Activated CD4-positive, alpha-beta T cell treated with anti-CD3 and anti-CD28 coated beads for 36 hours (primary cell): ENCODE data around the gene NR1I2. TPM values are rescaled to one million over a fixed set of nuclear protein-coding genes. Genes with fewer than 3 reads are reported as not detected.

Source experiments
- ATAC-seq: fragments of 200-7000 bp; cut with Tn5 transposase; one replicate; pipeline ENCODE4 v1.10.0; 2021; ENCODE audit warnings: mild to moderate bottlenecking, moderate library complexity
- CTCF ChIA-PET: fragments of 350-600 bp; sonication (Branson Sonifier 250); formaldehyde crosslinking; loops from one replicate; lab custom pipeline; 2021; ENCODE audit warnings: antibody characterized with exemption; lab: Charles Lee
- POLR2A ChIA-PET: fragments of 350-600 bp; sonication (Branson Sonifier 250); formaldehyde crosslinking; loops from one replicate; lab custom pipeline; 2021; ENCODE audit warnings: antibody characterized with exemption, inconsistent platforms; lab: Charles Lee
- DNase-seq: peaks from one replicate; pipeline ENCODE4 v3.0.0-alpha.2; 2020
- H3K27ac Mint-ChIP-seq: one replicate; pipeline ENCODE4 v1.8.0; 2021; ENCODE audit warnings: mixed read lengths
- H3K27me3 Mint-ChIP-seq: one replicate; pipeline ENCODE4 v1.8.0; 2021; ENCODE audit warnings: mixed read lengths
- H3K36me3 Mint-ChIP-seq: one replicate; pipeline ENCODE4 v1.8.0; 2021; ENCODE audit warnings: low read depth, mixed read lengths
- H3K4me1 Mint-ChIP-seq: one replicate; pipeline ENCODE4 v1.8.0; 2021; ENCODE audit warnings: mixed read lengths
- H3K4me3 Mint-ChIP-seq: one replicate; pipeline ENCODE4 v1.8.0; 2021; ENCODE audit warnings: mild to moderate bottlenecking, moderate library complexity, mixed read lengths
- H3K9me3 Mint-ChIP-seq: one replicate; pipeline ENCODE4 v1.8.0; 2021; ENCODE audit warnings: low read depth, mixed read lengths
- intact Hi-C, 2 experiments: fragments of 100-400 bp; cut with DNase I in 1 of 2; cut with micrococcal nuclease in 1 of 2; formaldehyde crosslinking; loops; one replicate each; pipeline versions ENCODE4 v1.14.2 to v1.15.1; 2022 to 2024; cut with DNase I, micrococcal nuclease
- total RNA-seq, 2 experiments: library from RNA; stranded (reverse); gene quantifications; one replicate each; pipeline ENCODE4 v1.2.3, GENCODE V29; 2021

NR1I2 gene
- total RNA-seq, result under 1 TPM; 0.27 to 0.40 TPM

DNA sequence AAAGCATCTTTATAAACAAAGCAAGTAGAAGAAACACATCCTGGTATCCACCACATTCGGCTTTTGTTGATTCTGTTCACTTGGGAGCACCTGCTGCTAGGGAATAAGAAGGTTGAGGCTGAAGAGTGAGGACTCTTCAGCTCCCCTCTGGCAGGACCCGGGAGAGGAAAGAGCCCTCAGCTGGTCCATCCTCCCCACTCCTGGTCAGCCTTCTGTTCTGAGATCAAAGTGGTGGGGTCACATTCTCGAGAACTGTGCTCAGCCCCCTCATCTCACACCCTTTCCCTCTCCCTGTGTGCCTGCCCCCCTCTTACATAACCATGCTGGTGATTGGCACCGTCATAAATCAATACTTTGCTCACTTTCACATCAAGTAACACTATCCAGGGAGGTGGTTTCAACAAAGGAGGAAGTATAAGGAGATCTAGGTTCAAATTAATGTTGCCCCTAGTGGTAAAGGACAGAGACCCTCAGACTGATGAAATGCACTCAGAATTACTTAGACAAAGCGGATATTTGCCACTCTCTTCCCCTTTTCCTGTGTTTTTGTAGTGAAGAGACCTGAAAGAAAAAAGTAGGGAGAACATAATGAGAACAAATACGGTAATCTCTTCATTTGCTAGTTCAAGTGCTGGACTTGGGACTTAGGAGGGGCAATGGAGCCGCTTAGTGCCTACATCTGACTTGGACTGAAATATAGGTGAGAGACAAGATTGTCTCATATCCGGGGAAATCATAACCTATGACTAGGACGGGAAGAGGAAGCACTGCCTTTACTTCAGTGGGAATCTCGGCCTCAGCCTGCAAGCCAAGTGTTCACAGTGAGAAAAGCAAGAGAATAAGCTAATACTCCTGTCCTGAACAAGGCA lies at the start of gene NR1I2:
Gene NR1I2 (plus strand): TSS at position 772 of the 869 bp plus-strand sequence.
- no peak for ATAC-seq
- no peak within 1 kb of the TSS for H3K27ac Mint-ChIP-seq
- CTCF ChIA-PET, result interaction anchor here (0.6 kb wide), 1 partner anchor 343 kb away, joined by 3 read pairs; no protein-coding TSS in a partner anchor
- no peaks in the 10 kb centered on the region for H3K27me3 Mint-ChIP-seq
- DNase-seq, result no peak
- POLR2A ChIA-PET, result no interaction called here
- no peaks in the 10 kb centered on the region for H3K9me3 Mint-ChIP-seq
- peaks cover 9% of the 10 kb centered on the region for H3K4me1 Mint-ChIP-seq
- intact Hi-C loops, result no loop called here
- no peak within 1 kb of the TSS for H3K4me3 Mint-ChIP-seq
- no peaks in the 10 kb centered on the region for H3K36me3 Mint-ChIP-seq

- Mint-ChIP-seq H3K36me3 (no peaks in the 10 kb centered on the region), H3K9me3 (no peaks in the 10 kb centered on the region), H3K27ac (no peak overlapping the region), H3K4me3 (no peak overlapping the region), H3K27me3 (no peaks in the 10 kb centered on the region), H3K4me1 (peaks cover 4% of the 10 kb centered on the region)
- POLR2A ChIA-PET, result no interaction called here
- CTCF ChIA-PET, result interaction anchor here (0.6 to 0.8 kb wide), 3 partner anchors 231 to 363 kb away, joined by 3 to 4 read pairs (median 3); no protein-coding TSS in a partner anchor
- ATAC-seq (no peak), DNase-seq (no peak)
- intact Hi-C loops, result no loop called here
Measured at GRCh38 chr3:119733812-119734211, 48.1 kb upstream of the NR1I2 start.

GRCh38 chr3:119738741-119739140 lies 43.2 kb upstream of the NR1I2 start:
- H3K4me1 Mint-ChIP-seq, result no peaks in the 10 kb centered on the region
- peaks cover 21% of the 10 kb centered on the region for H3K27me3 Mint-ChIP-seq
- intact Hi-C loops, result no loop called here
- ATAC-seq (no peak), DNase-seq (no peak)
- ChIA-PET CTCF (no interaction called here), POLR2A (no interaction called here)
- no peaks in the 10 kb centered on the region for H3K36me3 Mint-ChIP-seq
- H3K9me3 Mint-ChIP-seq, result no peaks in the 10 kb centered on the region
- no peak overlapping the region for H3K27ac Mint-ChIP-seq
- no peak overlapping the region for H3K4me3 Mint-ChIP-seq

DNA sequence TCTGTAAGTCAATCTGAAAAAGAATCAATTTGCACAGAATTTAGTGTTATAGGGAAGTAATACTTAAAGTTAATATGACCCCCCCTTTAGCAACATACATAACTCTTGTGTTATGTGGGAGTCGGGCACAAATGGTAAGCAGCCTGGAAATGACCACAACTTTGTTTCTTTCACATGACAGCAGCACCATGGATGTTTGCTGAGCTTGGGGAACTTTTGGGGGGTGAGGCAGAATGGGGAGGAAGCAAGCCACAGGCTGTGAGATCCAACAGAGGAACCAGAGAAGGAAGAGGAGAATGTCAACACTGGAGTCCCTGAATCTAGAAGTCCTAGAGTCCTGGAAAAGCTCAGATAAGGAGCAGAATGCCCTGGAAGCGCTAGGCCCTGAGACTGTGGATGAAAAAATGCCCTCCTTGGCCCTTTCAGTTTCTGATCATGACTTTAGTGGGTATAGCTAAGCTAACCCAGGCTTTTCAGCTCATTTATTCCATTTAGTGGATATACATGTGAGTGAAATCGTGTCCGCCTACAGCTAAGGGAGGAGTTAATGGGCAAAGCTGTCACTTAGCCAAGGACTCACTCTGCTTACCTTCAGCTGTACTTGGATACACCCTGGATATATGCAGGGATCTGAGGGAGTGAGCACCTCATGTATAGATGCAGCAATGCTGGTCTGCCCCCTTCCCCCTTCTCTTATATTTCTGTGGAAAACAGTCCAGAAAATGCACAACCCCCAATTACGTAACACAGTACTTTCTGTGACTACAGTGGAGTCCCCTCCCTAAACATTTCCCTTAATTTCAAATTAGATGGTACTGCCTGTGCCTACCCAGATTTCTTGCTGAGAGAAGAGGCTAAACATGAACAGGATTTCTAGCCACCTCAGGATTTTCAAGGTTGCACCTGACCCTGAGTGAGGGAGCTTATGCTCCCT lies 40.0 kb upstream of the NR1I2 start:
- no peak overlapping the region for H3K4me3 Mint-ChIP-seq
- no peaks in the 10 kb centered on the region for H3K36me3 Mint-ChIP-seq
- H3K4me1 Mint-ChIP-seq, result no peaks in the 10 kb centered on the region
- H3K27me3 Mint-ChIP-seq, result peaks cover 27% of the 10 kb centered on the region
- CTCF ChIA-PET, result interaction anchor here (1.1 to 1.6 kb wide), 5 partner anchors 13 to 259 kb away, joined by 3 to 4 read pairs (median 3); no protein-coding TSS in a partner anchor
- no peaks in the 10 kb centered on the region for H3K9me3 Mint-ChIP-seq
- H3K27ac Mint-ChIP-seq, result no peak overlapping the region
- ATAC-seq (no peak), DNase-seq (no peak)
- POLR2A ChIA-PET, result interaction anchor here (0.6 kb wide), 1 partner anchor 73 kb away, joined by 5 read pairs; no protein-coding TSS in a partner anchor
- intact Hi-C loops, result no loop called here

DNA sequence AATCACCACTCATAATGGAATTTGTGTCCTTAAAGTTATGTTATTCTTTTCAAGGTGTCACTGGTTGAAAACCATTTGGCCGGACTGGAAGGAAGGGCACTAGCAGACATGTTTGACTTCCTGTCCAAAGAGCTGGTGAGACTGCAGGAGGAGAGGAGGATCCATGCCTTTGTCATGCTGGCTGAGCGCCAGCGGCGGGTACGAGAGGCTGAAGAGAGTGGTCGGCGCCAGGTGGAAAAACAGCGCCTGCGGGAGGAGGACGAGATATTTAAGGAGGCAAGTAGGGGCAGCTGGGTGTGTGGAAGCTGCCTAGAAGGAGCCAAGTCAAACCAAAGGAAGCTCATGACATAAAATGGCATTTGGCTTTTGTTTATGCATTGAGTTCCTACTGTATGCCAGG lies 38.0 kb upstream of the NR1I2 start:
- H3K27me3 Mint-ChIP-seq, result peaks cover 31% of the 10 kb centered on the region
- CTCF ChIA-PET, result interaction anchor here (1.0 kb wide), 1 partner anchor 199 kb away, joined by 3 read pairs; no protein-coding TSS in a partner anchor

GRCh38 chr3:119745942-119746341 lies 36.0 kb upstream of the NR1I2 start:
- intact Hi-C loops, result no loop called here
- no peaks in the 10 kb centered on the region for H3K4me1 Mint-ChIP-seq
- no peak overlapping the region for H3K27ac Mint-ChIP-seq

More for the DNA sequence above, 38.0 kb upstream of the NR1I2 start:
- intact Hi-C loops, result no loop called here
- no peak overlapping the region for H3K4me3 Mint-ChIP-seq
- no peaks in the 10 kb centered on the region for H3K9me3 Mint-ChIP-seq
- ATAC-seq (no peak), DNase-seq (no peak)
- no peaks in the 10 kb centered on the region for H3K36me3 Mint-ChIP-seq
- no peak overlapping the region for H3K27ac Mint-ChIP-seq
- H3K4me1 Mint-ChIP-seq, result no peaks in the 10 kb centered on the region
- POLR2A ChIA-PET, result no interaction called here

GRCh38 chr3:119746423-119746822 lies 35.5 kb upstream of the NR1I2 start:
- no peak for ATAC-seq
- intact Hi-C loops, result no loop called here

More at GRCh38 chr3:119745942-119746341, 36.0 kb upstream of the NR1I2 start:
- no peaks in the 10 kb centered on the region for H3K9me3 Mint-ChIP-seq
- DNase-seq (no peak), ATAC-seq (no peak)
- ChIA-PET POLR2A (no interaction called here), CTCF (no interaction called here)
- no peak overlapping the region for H3K4me3 Mint-ChIP-seq
- no peaks in the 10 kb centered on the region for H3K36me3 Mint-ChIP-seq
- H3K27me3 Mint-ChIP-seq, result peaks cover 29% of the 10 kb centered on the region

DNA sequence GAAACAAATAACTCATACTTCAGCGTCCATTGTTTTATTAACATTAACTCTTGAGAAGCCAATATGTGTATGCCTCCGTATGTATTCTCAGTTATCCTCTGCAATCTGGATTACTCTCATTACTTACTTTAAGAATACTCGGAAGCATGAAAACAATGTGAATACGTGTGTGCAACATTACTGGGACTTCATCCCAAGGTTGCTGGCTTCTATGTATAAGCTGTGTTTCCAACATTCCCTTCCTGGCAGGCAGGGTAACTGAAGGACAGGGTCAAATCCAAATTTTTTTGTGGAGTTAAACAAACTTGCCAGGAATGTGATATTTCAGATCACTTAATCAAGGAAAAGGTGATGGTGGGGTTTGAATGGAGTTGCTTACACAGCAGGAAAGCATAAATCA lies 34.5 kb upstream of the NR1I2 start:
- POLR2A ChIA-PET, result no interaction called here

More at GRCh38 chr3:119746423-119746822, 35.5 kb upstream of the NR1I2 start:
- no peaks in the 10 kb centered on the region for H3K36me3 Mint-ChIP-seq
- ChIA-PET POLR2A (no interaction called here), CTCF (interaction anchor here (1.2 kb wide), 1 partner anchor 324 kb away, joined by 3 read pairs; no protein-coding TSS in a partner anchor)
- peaks cover 26% of the 10 kb centered on the region for H3K27me3 Mint-ChIP-seq
- no peak for DNase-seq
- H3K9me3 Mint-ChIP-seq, result no peaks in the 10 kb centered on the region
- H3K4me3 Mint-ChIP-seq, result no peak overlapping the region
- H3K27ac Mint-ChIP-seq, result no peak overlapping the region
- H3K4me1 Mint-ChIP-seq, result no peaks in the 10 kb centered on the region

DNA sequence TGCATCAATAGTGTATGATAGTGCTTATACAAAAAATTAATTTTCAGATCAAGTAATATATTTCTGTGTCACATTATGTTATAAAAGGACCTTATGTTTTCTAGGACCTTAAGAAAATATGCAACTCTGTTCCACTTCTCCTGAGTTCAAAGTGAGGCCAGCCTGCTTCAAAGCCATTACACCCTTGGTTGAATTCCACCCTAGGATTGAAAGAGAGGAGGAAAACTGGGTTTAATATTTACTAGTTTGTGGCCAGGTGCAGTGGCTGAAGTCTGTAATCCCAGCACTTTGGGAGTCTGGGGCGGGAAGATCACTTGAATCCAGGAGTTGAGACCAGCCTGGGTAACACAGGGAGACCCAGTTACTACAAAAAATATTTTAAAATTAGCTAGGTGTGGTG lies 32.9 kb upstream of the NR1I2 start:
- intact Hi-C loops, result no loop called here
- POLR2A ChIA-PET, result no interaction called here
- Mint-ChIP-seq H3K9me3 (peaks cover under 1% of the 10 kb centered on the region), H3K4me3 (no peak overlapping the region), H3K4me1 (no peaks in the 10 kb centered on the region), H3K27me3 (peaks cover 26% of the 10 kb centered on the region), H3K27ac (no peak overlapping the region), H3K36me3 (no peaks in the 10 kb centered on the region)
- no peak for DNase-seq
- no peak for ATAC-seq
- CTCF ChIA-PET, result no interaction called here

More for the DNA sequence above, 34.5 kb upstream of the NR1I2 start:
- CTCF ChIA-PET, result interaction anchor here (1.2 kb wide), 1 partner anchor 323 kb away, joined by 3 read pairs; no protein-coding TSS in a partner anchor
- Mint-ChIP-seq H3K27me3 (peaks cover 25% of the 10 kb centered on the region), H3K4me3 (no peak overlapping the region), H3K27ac (no peak overlapping the region), H3K4me1 (no peaks in the 10 kb centered on the region), H3K36me3 (no peaks in the 10 kb centered on the region), H3K9me3 (no peaks in the 10 kb centered on the region)
- ATAC-seq (no peak), DNase-seq (no peak)
- intact Hi-C loops, result no loop called here

GRCh38 chr3:119751423-119751822 lies 30.5 kb upstream of the NR1I2 start:
- intact Hi-C loops, result no loop called here
- Mint-ChIP-seq H3K27me3 (peaks cover 26% of the 10 kb centered on the region), H3K9me3 (peaks cover 2% of the 10 kb centered on the region), H3K27ac (no peak overlapping the region), H3K4me1 (no peaks in the 10 kb centered on the region), H3K4me3 (no peak overlapping the region), H3K36me3 (no peaks in the 10 kb centered on the region)
- no peak for ATAC-seq
- CTCF ChIA-PET, result interaction anchor here (1.3 kb wide), 1 partner anchor 11 kb away, joined by 4 read pairs; no protein-coding TSS in a partner anchor
- no peak for DNase-seq
- POLR2A ChIA-PET, result no interaction called here

DNA sequence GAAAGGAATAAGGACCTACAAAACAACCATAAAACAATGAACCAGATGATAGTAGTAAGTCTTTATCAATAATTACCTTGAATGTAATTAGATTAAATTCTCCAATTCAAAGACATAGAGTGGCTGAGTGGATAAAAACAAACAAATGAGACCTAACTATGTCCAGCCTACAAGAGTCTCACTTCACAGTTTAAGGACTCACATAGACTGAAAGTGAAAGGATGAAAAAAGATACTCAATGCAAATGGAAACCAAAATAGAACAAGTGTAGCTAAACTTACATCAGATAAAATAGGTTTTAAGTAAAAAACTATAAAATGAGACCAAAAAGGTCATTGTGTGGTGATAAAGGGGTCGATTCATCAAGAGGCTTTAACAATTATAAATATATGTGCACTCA lies 21.9 kb upstream of the NR1I2 start:
- Mint-ChIP-seq H3K9me3 (peaks cover 9% of the 10 kb centered on the region), H3K27me3 (peaks cover 21% of the 10 kb centered on the region), H3K4me1 (no peaks in the 10 kb centered on the region), H3K4me3 (no peak overlapping the region), H3K27ac (no peak overlapping the region), H3K36me3 (no peaks in the 10 kb centered on the region)
- no peak for ATAC-seq
- ChIA-PET CTCF (interaction anchor here (0.6 kb wide), 1 partner anchor 657 kb away, joined by 4 read pairs; no protein-coding TSS in a partner anchor), POLR2A (no interaction called here)
- DNase-seq, result no peak
- intact Hi-C loops, result no loop called here
